ENCODE measurements around the gene ATP6V1G2.

GRCh38 chr6:31541658-31542521 is 4.5 kb downstream of the ATP6V1G2 start, which contains the start of gene DDX39B:
- no peak for TF ChIP-seq CTCF (IDR thresholded peaks at IDR 0.05)
- TF ChIP-seq POLR2A (IDR thresholded peaks at IDR 0.05): peak; percentile 72
